Duodenal mucosa (tissue), 2 donors: ENCODE measurements around the gene PGS1.

ENCODE experiments used
- H3K27ac ChIP-seq: one replicate; pipeline ENCODE4 v1.7.0; 2013; ENCODE audit warnings: low read depth, low read length
- H3K27me3 ChIP-seq, 2 donors: one replicate each; pipeline ENCODE4 v1.7.0; 2013; ENCODE audit warnings: low read length in 2 of 2, control low read depth in 1 of 2; ENCODE audit not compliant: insufficient read depth in 2 of 2, control insufficient read depth in 1 of 2
- H3K36me3 ChIP-seq, 2 donors: one replicate each; pipeline ENCODE4 v1.7.0; 2013; ENCODE audit warnings: low read length in 2 of 2, control low read depth in 1 of 2; ENCODE audit not compliant: insufficient read depth in 2 of 2, control insufficient read depth in 1 of 2
- H3K4me1 ChIP-seq, 2 donors: one replicate each; pipeline ENCODE4 v1.7.0; 2013; ENCODE audit warnings: low read length in 2 of 2, control low read depth in 1 of 2; ENCODE audit not compliant: insufficient read depth in 2 of 2, control insufficient read depth in 1 of 2
- H3K4me3 ChIP-seq, 2 donors: one replicate each; pipeline ENCODE4 v1.7.0; 2013; ENCODE audit warnings: low read length in 2 of 2, low read depth in 1 of 2
- H3K9ac ChIP-seq, 2 donors: one replicate each; pipeline ENCODE4 v1.7.0; 2013; ENCODE audit warnings: low read length in 2 of 2, low read depth in 1 of 2
- H3K9me3 ChIP-seq, 2 donors: one replicate each; pipeline ENCODE4 v1.7.0; 2013; ENCODE audit warnings: low read length in 2 of 2, control low read depth in 1 of 2; ENCODE audit not compliant: control insufficient read depth in 1 of 2

The PGS1 gene

DNA sequence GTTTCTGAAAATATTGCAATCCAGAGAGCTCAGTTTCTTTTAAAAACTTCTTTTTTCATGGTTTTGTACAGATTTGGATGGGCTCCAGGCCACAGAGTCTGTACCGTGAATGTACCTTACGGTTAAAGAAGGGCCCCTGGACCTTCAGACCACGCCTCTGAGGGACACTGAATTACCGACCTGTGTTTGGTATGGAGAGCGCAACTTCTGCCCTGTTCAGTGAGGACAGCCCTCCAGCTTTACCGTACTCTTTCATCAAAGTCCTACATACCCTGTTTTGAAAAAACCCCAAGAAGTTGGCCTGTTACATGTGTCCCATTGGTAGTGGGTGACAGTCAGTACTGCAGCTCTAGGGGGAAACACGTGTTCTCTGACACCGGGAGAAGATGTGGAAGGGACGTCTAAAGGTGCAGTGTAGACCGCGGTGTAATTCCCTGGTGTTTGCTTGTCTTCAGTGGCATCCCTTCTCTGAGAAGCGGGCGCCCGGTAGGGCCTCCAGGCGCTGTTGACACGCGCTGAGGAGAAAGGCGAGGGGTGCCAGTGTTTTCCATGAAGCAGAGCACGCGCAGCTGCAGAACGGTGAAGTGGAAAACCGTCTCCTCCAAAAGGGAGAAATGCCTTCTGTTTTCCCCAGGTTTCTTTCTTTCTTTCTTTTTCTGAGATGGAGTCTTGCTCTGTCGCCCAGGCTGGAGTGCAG lies 6.2 kb downstream of the PGS1 start:
- no peaks in the 10 kb centered on the region for H3K9me3 ChIP-seq
- H3K27me3 ChIP-seq = no peaks in the 10 kb centered on the region
- H3K4me1 ChIP-seq = peaks cover 58 to 64% of the 10 kb centered on the region in 2 donors
- H3K27ac ChIP-seq = peak overlapping the region; percentile 53
- H3K4me3 ChIP-seq = no peak overlapping the region
- peak overlapping the region in 1 of 2 donors; percentile 10 for H3K9ac ChIP-seq
- peaks cover 0 to 4% of the 10 kb centered on the region in 2 donors for H3K36me3 ChIP-seq

DNA sequence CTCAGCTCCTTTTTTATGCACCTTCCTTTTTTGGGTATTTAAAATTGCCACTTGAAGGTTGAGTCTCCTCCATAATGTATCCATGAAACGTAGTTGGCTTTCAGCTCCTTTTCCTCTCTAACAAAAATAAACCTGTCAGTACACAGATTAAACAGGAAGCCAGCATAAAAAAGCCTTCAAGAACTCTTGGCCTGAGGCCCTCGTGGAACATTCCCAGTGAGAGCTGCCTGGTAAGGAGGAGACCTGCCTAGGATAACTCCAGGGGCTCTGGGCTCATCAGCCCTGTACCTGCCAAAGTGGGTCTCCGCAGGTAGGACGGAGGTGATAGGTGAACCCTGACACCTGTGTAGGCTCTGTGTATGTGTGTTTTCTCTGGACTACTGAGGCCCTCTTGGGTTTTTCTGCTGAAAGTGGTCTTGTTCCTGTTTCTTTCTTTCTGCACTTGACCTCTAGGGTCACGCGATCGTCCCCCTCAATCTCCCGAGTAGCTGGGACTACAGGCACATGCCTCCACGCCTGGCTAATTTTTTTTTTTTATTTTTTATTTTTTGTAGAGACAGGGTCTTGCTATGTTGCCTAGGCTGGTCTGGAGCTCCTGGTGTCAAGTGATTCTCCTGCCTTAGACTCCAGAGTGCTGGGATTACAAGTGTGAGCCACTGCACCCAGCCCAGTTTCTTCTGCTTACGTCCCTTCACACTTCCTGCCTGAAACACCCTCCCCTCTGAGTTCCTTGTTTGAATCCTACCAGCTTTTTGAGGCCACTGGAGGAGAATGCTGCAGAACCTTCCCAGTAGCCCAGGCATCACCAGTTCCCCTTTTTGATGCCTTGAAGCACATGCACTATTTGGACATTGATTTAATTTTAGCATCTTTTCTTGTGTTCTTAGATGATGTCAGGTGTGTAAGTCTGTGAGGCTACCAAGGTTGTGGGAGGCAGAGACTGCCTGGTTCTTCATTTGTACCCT lies 9.8 kb downstream of the PGS1 start:
- Histone ChIP-seq H3K4me3 (no peak overlapping the region), H3K36me3 (peaks cover 5 to 11% of the 10 kb centered on the region in 2 donors), H3K9me3 (no peaks in the 10 kb centered on the region), H3K27me3 (no peaks in the 10 kb centered on the region), H3K9ac (no peak overlapping the region), H3K4me1 (peaks cover 39 to 43% of the 10 kb centered on the region in 2 donors), H3K27ac (peak overlapping the region; percentile 68)

DNA sequence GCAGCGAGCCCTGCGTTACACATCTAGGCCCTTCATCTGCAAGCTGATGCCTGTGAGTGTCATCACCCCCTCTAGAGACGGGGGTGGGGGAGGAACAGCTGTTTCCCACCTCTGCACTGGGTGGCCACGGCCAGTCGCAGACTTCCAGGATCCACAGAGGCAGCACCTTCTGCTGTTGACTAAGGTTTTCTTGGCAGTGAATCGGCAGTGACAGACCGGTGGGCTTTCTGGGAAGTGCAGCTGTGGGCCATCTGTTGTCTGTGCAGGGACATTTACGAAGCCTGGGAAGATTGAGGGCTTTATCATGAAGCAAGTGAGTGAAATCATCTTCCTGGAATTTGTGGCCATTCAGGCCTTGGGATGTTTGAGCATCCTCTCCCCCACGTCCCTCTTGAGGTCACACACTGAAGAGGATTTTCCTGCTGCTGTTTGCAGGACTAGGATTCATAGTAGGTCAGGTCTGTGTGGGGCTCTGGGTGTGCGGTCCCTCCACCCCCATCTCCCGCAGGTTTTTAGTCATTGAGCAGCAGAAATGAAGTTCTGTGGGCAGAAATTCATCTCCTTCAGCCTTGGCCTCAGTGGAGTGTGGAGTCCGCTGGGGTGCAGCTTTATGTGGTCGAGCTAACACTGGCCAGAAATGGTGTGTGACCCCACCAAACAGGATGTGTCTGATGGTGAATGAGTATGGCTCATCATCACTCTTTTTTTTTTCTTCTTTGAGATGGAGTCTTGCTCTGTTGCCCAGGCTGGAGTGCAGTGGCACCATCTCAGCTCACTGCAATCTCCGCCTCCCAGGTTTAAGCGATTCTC lies 12.0 kb downstream of the PGS1 start:
- Histone ChIP-seq H3K27ac (peak overlapping the region; percentile 20), H3K4me1 (peaks cover 25% of the 10 kb centered on the region in 2 donors)

DNA sequence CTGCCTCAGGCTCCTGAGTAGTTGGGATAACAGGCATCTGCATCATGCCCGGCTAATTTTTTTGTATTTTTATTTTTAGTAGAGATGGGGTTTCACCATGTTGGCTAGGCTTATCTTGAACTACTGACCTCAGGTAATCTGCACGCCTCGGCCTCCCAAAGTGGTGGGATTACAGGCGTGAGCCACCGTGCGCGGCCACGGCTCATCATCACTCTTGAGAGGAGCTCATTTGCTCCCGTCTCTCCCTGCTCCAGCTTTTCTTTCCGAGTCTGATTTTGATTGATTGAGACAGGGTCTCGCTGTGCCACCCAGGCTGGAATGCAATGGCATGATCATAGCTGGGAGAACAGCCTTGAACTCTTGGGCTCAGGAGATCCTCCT lies 12.6 kb downstream of the PGS1 start:
- Histone ChIP-seq H3K4me3 (no peak overlapping the region), H3K36me3 (peaks cover 21 to 28% of the 10 kb centered on the region in 2 donors), H3K9me3 (no peaks in the 10 kb centered on the region), H3K4me1 (peaks cover 19 to 20% of the 10 kb centered on the region in 2 donors), H3K9ac (no peak overlapping the region), H3K27ac (no peak overlapping the region), H3K27me3 (no peaks in the 10 kb centered on the region)

More for the DNA sequence above, 12.0 kb downstream of the PGS1 start:
- Histone ChIP-seq H3K4me3 (no peak overlapping the region), H3K27me3 (no peaks in the 10 kb centered on the region), H3K36me3 (peaks cover 18 to 22% of the 10 kb centered on the region in 2 donors), H3K9ac (no peak overlapping the region), H3K9me3 (no peaks in the 10 kb centered on the region)

DNA sequence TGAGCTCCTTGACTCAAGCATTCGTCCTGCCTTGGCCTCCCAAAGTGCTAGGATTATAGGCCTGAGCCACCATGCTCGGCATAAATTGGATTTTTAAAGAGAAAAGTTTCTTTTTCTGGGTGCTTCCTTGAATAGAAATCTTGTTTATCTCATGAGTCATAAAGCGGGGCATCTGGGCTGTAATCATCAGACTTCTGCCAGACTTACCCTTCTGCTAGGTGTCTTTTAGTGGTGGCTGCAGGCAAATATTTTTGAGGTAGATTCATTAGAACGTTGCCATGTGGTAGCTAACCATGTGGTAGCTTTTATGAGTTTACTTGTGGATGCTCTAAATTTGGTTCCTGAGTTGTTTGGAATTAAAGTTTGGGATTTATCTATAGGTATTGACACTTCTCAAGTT lies 13.4 kb downstream of the PGS1 start:
- no peaks in the 10 kb centered on the region for H3K27me3 ChIP-seq
- H3K36me3 ChIP-seq = peaks cover 22 to 36% of the 10 kb centered on the region in 2 donors
- no peak overlapping the region for H3K27ac ChIP-seq
- no peaks in the 10 kb centered on the region for H3K9me3 ChIP-seq
- no peak overlapping the region for H3K9ac ChIP-seq
- H3K4me3 ChIP-seq = no peak overlapping the region
- H3K4me1 ChIP-seq = peaks cover 12% of the 10 kb centered on the region in 2 donors

DNA sequence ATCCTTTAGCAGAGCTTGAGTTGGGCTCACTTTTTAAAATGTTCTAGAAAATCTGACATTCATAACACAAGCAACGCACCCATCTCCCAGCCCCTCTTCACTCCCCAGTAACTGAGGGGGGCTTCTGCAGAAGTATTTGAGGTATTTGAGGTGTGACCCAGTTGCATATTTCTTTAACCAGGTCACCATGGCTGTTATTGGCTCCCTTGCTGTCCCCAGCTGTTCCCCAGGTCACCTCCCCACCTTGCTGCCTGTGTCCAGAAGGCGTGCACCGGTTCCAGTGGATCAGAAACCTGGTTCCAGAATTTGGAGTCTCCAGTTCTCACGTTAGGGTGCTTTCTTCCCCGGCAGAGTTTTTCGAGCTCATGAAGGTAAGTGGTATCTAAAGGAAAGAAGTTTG lies 13.8 kb downstream of the PGS1 start:
- H3K27ac ChIP-seq = no peak overlapping the region
- peaks cover 12% of the 10 kb centered on the region in 2 donors for H3K4me1 ChIP-seq
- H3K4me3 ChIP-seq = no peak overlapping the region
- no peaks in the 10 kb centered on the region for H3K9me3 ChIP-seq
- H3K9ac ChIP-seq = no peak overlapping the region
- no peaks in the 10 kb centered on the region for H3K27me3 ChIP-seq
- peaks cover 25 to 40% of the 10 kb centered on the region in 2 donors for H3K36me3 ChIP-seq

DNA sequence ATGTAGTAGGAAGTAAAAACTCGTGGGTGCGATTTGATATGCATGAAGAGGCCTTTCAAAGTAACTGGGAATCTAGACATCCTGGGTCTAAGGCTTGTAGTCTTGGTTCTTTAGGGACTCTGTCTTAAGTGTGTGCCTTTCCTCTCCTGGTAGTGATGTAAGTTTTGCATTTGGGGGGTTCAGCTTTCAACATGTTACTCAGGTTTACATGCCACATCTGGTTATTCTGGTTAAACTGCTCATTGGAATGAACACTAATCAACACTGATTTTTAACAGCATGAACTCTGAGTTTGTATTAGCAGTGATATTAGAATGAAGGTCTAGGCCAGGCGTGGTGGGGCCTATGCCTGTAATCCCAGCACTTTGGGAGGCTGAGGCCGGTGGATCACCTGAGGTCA lies 15.1 kb downstream of the PGS1 start:
- no peaks in the 10 kb centered on the region for H3K9me3 ChIP-seq
- peaks cover 7% of the 10 kb centered on the region in 2 donors for H3K4me1 ChIP-seq
- H3K4me3 ChIP-seq = no peak overlapping the region
- H3K27ac ChIP-seq = no peak overlapping the region
- H3K36me3 ChIP-seq = peaks cover 34 to 51% of the 10 kb centered on the region in 2 donors
- no peak overlapping the region for H3K9ac ChIP-seq
- no peaks in the 10 kb centered on the region for H3K27me3 ChIP-seq

DNA sequence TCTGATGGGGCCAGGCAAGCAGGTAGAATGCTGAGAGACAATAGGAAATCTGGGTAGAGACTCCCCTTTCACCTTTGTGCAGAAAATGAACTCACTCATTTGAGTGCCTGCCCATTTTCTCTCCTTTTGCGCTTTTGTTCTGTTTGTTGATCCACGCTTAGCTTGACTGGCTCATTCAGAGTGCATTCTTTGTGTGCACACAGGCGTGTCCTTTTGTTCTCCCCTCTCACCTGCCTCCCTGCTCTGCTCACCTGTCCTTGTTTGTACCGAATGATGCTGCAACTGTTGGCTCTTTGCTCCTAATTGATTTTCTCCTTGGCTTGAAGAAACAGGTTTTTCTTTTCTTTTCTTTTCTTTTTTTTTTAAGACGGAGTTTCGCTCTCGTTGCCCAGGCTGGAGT lies 15.8 kb downstream of the PGS1 start:
- Histone ChIP-seq H3K27ac (no peak overlapping the region), H3K4me3 (no peak overlapping the region), H3K4me1 (peaks cover 4 to 7% of the 10 kb centered on the region in 2 donors), H3K36me3 (peaks cover 41 to 57% of the 10 kb centered on the region in 2 donors), H3K9me3 (no peaks in the 10 kb centered on the region), H3K27me3 (no peaks in the 10 kb centered on the region), H3K9ac (no peak overlapping the region)

DNA sequence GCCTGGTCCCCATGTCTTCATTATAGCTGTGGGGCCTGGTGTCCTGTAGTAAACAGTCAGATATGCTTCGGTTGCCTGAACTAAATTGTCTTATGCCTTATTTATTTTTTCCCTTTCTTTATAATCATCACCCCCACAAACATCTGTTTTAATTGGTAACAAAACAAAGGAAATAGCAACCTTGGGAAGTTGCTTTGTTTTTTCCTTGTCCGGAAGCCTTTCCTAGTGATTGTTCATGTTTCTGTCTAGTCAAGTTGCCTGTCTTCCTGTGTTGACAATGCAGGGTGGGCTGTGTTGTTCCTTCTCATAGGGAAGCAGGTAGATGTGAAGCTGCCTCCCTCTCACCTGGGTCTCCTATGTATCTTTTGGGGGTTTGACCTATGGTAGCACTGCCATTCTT lies 16.7 kb downstream of the PGS1 start:
- H3K27ac ChIP-seq = peak overlapping the region; percentile 14
- H3K36me3 ChIP-seq = peaks cover 48 to 66% of the 10 kb centered on the region in 2 donors
- peaks cover 3 to 7% of the 10 kb centered on the region in 2 donors for H3K4me1 ChIP-seq

More for the DNA sequence above, 16.7 kb downstream of the PGS1 start:
- Histone ChIP-seq H3K4me3 (no peak overlapping the region), H3K27me3 (no peaks in the 10 kb centered on the region), H3K9me3 (no peaks in the 10 kb centered on the region), H3K9ac (no peak overlapping the region)
